IMR-90 (cell line): Measurements from ENCODE around the gene TDP2. TPM values are rescaled to one million over a fixed set of nuclear protein-coding genes. Genes with fewer than 3 reads are reported as not detected.

Source experiments
- ATAC-seq: fragments of 200-7000 bp; cut with Tn5 transposase; 2 replicates; pipeline ENCODE4 v1.9.1; 2020; ENCODE audit warnings: low read depth, mild to moderate bottlenecking, moderate library complexity
- BruUV-seq: library from RNA; stranded (reverse); fragments of 400-500 nt; replicated peaks from 2 replicates; lab custom pipeline; 2021; lab: Mats Ljungman, UMichigan
- CTCF ChIA-PET: fragments of 300-600 bp; formaldehyde crosslinking; extraction: SDS; loops from one replicate; lab custom pipeline; 2021; ENCODE audit warnings: antibody characterized with exemption; lab: Yijun Ruan, JAX
- POLR2A ChIA-PET: fragments of 300-600 bp; sonication (Branson Sonifier 250); formaldehyde crosslinking; loops from one replicate; lab custom pipeline; 2022; ENCODE audit warnings: antibody characterized with exemption; ENCODE audit not compliant: unreplicated experiment; lab: Charles Lee
- DNase-seq: peaks from one replicate; pipeline ENCODE4 v3.0.0; 2013
- H2AFZ ChIP-seq: replicated peaks from 2 replicates; pipeline ENCODE3; 2013; ENCODE audit warnings: low read length, mild to moderate bottlenecking; ENCODE audit not compliant: poor library complexity
- H2AK5ac ChIP-seq: 2 replicates; pipeline ENCODE4 v1.6.1; 2013; ENCODE audit warnings: low read depth, low read length, inconsistent platforms
- H2AK9ac ChIP-seq: replicated peaks from 2 replicates; pipeline ENCODE3; 2013; ENCODE audit warnings: mild to moderate bottlenecking, low read depth, low read length, moderate library complexity; ENCODE audit not compliant: poor library complexity
- H2BK120ac ChIP-seq: 2 replicates; pipeline ENCODE4 v1.6.1; 2013; ENCODE audit warnings: low read depth, low read length, inconsistent platforms
- H2BK15ac ChIP-seq: 3 replicates; pipeline ENCODE4 v1.6.1; 2013; ENCODE audit warnings: low read depth, low read length, inconsistent platforms
- H2BK20ac ChIP-seq: 2 replicates; pipeline ENCODE4 v1.6.1; 2013; ENCODE audit warnings: low read depth, mild to moderate bottlenecking, inconsistent platforms, low read length, moderate library complexity
- H2BK5ac ChIP-seq: 2 replicates; pipeline ENCODE4 v1.6.1; 2013; ENCODE audit warnings: mild to moderate bottlenecking, low read depth, low read length, inconsistent platforms; ENCODE audit not compliant: poor library complexity, severe bottlenecking
- H3K14ac ChIP-seq: replicated peaks from 2 replicates; pipeline ENCODE4 v1.6.1; 2013; ENCODE audit warnings: low read depth, low read length, inconsistent platforms
- H3K18ac ChIP-seq: 2 replicates; pipeline ENCODE4 v1.6.1; 2013; ENCODE audit warnings: low read depth, low read length, control low read depth
- H3K23ac ChIP-seq: 2 replicates; pipeline ENCODE4 v1.6.1; 2013; ENCODE audit warnings: low read depth, low read length, inconsistent platforms
- H3K27ac ChIP-seq: 2 replicates; pipeline ENCODE4 v1.5.1; 2013; ENCODE audit warnings: mild to moderate bottlenecking, control low read depth, low read length; ENCODE audit not compliant: insufficient read depth
- H3K27me3 ChIP-seq: 2 replicates; pipeline ENCODE4 v1.6.1; 2013; ENCODE audit warnings: low read length; ENCODE audit not compliant: control insufficient read depth, insufficient read depth
- H3K36me3 ChIP-seq: 2 replicates; pipeline ENCODE4 v1.6.1; 2013; ENCODE audit warnings: low read length, mixed read lengths; ENCODE audit not compliant: control insufficient read depth, insufficient read depth
- H3K4ac ChIP-seq: 2 replicates; pipeline ENCODE4 v1.6.1; 2013; ENCODE audit warnings: low read depth, low read length, inconsistent platforms
- H3K4me1 ChIP-seq: 2 replicates; pipeline ENCODE4 v1.6.1; 2013; ENCODE audit warnings: low read length, mixed read lengths; ENCODE audit not compliant: control insufficient read depth, insufficient read depth
- H3K4me2 ChIP-seq: 2 replicates; pipeline ENCODE4 v1.6.1; 2013; ENCODE audit warnings: low read depth, mild to moderate bottlenecking, control low read depth, low read length, moderate library complexity
- H3K4me3 ChIP-seq: 2 replicates; pipeline ENCODE4 v1.5.1; 2013; ENCODE audit warnings: low read depth, mild to moderate bottlenecking, control low read depth, low read length, moderate library complexity; ENCODE audit not compliant: insufficient read depth
- H3K56ac ChIP-seq: 2 replicates; pipeline ENCODE4 v1.6.1; 2013; ENCODE audit warnings: low read length, inconsistent platforms; ENCODE audit not compliant: insufficient read depth; ENCODE audit errors: extremely low read depth
- H3K79me1 ChIP-seq, 2 experiments: 2 replicates each; pipeline ENCODE4 v1.6.1; 2013; ENCODE audit warnings: low read length in 2 of 2, inconsistent platforms in 1 of 2, low read depth in 1 of 2
- H3K9ac ChIP-seq: 2 replicates; pipeline ENCODE4 v1.6.1; 2013; ENCODE audit warnings: low read depth, low read length, control low read depth
- H3K9me1 ChIP-seq: 2 replicates; pipeline ENCODE4 v1.6.1; 2013; ENCODE audit warnings: low read length, inconsistent platforms; ENCODE audit not compliant: insufficient read depth
- H3K9me3 ChIP-seq: 2 replicates; pipeline ENCODE4 v1.6.1; 2013; ENCODE audit warnings: low read length; ENCODE audit not compliant: control insufficient read depth, insufficient read depth
- H4K20me1 ChIP-seq: 2 replicates; pipeline ENCODE4 v1.6.1; 2013; ENCODE audit warnings: low read length, inconsistent platforms; ENCODE audit not compliant: insufficient read depth
- H4K5ac ChIP-seq: 2 replicates; pipeline ENCODE4 v1.6.1; 2013; ENCODE audit warnings: mild to moderate bottlenecking, low read depth, low read length, control low read depth
- H4K8ac ChIP-seq, 2 experiments: 2 replicates each; pipeline ENCODE4 v1.6.1; 2013; ENCODE audit warnings: low read depth in 2 of 2, low read length in 2 of 2, control low read depth in 1 of 2, inconsistent platforms in 1 of 2
- H4K91ac ChIP-seq: 2 replicates; pipeline ENCODE4 v1.6.1; 2013; ENCODE audit warnings: low read depth, low read length, inconsistent platforms; ENCODE audit not compliant: insufficient read depth
- CHD1 ChIP-seq: IDR thresholded peaks from 2 replicates; pipeline ENCODE4 v1.6.1; 2012; ENCODE audit warnings: low read depth, low read length, improper control_type of control experiment
- CTCF ChIP-seq: conservative IDR thresholded peaks from 2 replicates; pipeline ENCODE4 v1.5.1; 2012; ENCODE audit warnings: mild to moderate bottlenecking, low read depth, low read length, improper control_type of control experiment
- FOS ChIP-seq: fragments of 150-350 bp; IDR thresholded peaks from 2 replicates; pipeline ENCODE4 v1.6.1; 2016; ENCODE audit warnings: low read depth, low read length
- MAFK ChIP-seq: IDR thresholded peaks from 2 replicates; pipeline ENCODE4 v1.6.1; 2012; ENCODE audit warnings: low read depth, low read length, improper control_type of control experiment
- MAZ ChIP-seq: IDR thresholded peaks from 2 replicates; pipeline ENCODE4 v1.6.1; 2012; ENCODE audit warnings: low read depth, mild to moderate bottlenecking, low read length, improper control_type of control experiment, moderate library complexity, borderline replicate concordance
- MXI1 ChIP-seq: IDR thresholded peaks from 2 replicates; pipeline ENCODE4 v1.6.1; 2012; ENCODE audit warnings: low read depth, mild to moderate bottlenecking, low read length, moderate library complexity, borderline replicate concordance
- NFE2L2 ChIP-seq: fragments of 150-350 bp; IDR thresholded peaks from 2 replicates; pipeline ENCODE4 v1.6.1; 2016; ENCODE audit warnings: low read depth, mild to moderate bottlenecking, low read length
- POLR2A ChIP-seq: IDR thresholded peaks from 2 replicates; pipeline ENCODE4 v1.6.1; 2012; ENCODE audit warnings: mild to moderate bottlenecking, low read depth, low read length
- RFX5 ChIP-seq: IDR thresholded peaks from 2 replicates; pipeline ENCODE4 v1.8.0; 2012; ENCODE audit warnings: low read depth, mild to moderate bottlenecking, low read length, moderate library complexity
- USF2 ChIP-seq: fragments of 150-350 bp; IDR thresholded peaks from 2 replicates; pipeline ENCODE4 v1.6.1; 2017; ENCODE audit warnings: mild to moderate bottlenecking, antibody characterized with exemption, low read length, low read depth
- WGBS, 2 experiments: methylation state at CpG; one replicate each; pipeline versions ENCODE4 v1.1.5 to v1.1.7; 2013; ENCODE audit warnings: missing lambda C conversion rate in 2 of 2; ENCODE audit not compliant: insufficient read length in 1 of 2; ENCODE audit errors: extremely low coverage in 2 of 2; 5-methylcytosine and 5-hydroxymethylcytosine counted together
- dilution Hi-C: fragments of 300-500 bp; cut with HindIII; formaldehyde crosslinking; loops from one replicate; pipeline ENCODE4 v1.14.3; 2018; ENCODE audit warnings: low sequenced_read_pairs; ENCODE audit not compliant: unreplicated experiment
- in situ Hi-C: fragments of 300-500 bp; cut with MboI; formaldehyde crosslinking; loops from 3 replicates; pipeline ENCODE4 v1.14.3; 2019; ENCODE audit warnings: low sequenced_read_pairs, inconsistent platforms, mixed read lengths
- intact Hi-C: fragments of 100-400 bp; cut with micrococcal nuclease; formaldehyde crosslinking; loops from 2 replicates; pipeline ENCODE4 v1.10.0; 2022
- polyA plus RNA-seq, 3 experiments: library from polyadenylated mRNA; depleted of rRNA; stranded (reverse); fragments of >200 nt; gene quantifications; 2 replicates each; pipeline ENCODE4 v1.2.3, GENCODE V29; 2012; ENCODE audit warnings: low replicate concordance in 1 of 3
- total RNA-seq: library from RNA; depleted of rRNA; stranded (reverse); fragments of >200 nt; gene quantifications from 2 replicates; pipeline ENCODE4 v1.2.3, GENCODE V29; 2012

TDP2 gene
- total and polyA plus RNA-seq, 2 of the 4 experiments (the other 2 are of a cell fraction) = 13.6 to 22.8 TPM

GRCh38 chr6:24649691-24650090 lies 17.0 kb downstream of the TDP2 start:
- H3K79me1 ChIP-seq = no peaks in the 10 kb centered on the region
- no peaks in the 10 kb centered on the region for H3K9me1 ChIP-seq
- no peaks in the 10 kb centered on the region for H3K4me1 ChIP-seq
- no peak overlapping the region for H3K27ac ChIP-seq
- no peak overlapping the region for H2BK5ac ChIP-seq
- H2BK120ac ChIP-seq = no peak overlapping the region
- H4K91ac ChIP-seq = no peak overlapping the region
- H3K56ac ChIP-seq = no peak overlapping the region
- ChIA-PET POLR2A (no interaction called here), CTCF (no interaction called here)
- no peak overlapping the region for H3K9ac ChIP-seq
- H4K5ac ChIP-seq = no peak overlapping the region
- H3K4ac ChIP-seq = no peak overlapping the region
- H4K20me1 ChIP-seq = no peaks in the 10 kb centered on the region
- no peak for TF ChIP-seq USF2
- TF ChIP-seq MXI1 = no peak
- no peak for TF ChIP-seq MAZ
- TF ChIP-seq FOS = no peak
- no peak for TF ChIP-seq NFE2L2
- no peak for TF ChIP-seq CHD1
- TF ChIP-seq CTCF = no peak
- no peak for TF ChIP-seq MAFK
- TF ChIP-seq POLR2A = no peak
- TF ChIP-seq RFX5 = no peak
- no peak overlapping the region for H2AK5ac ChIP-seq
- no peak overlapping the region for H4K8ac ChIP-seq
- H3K4me3 ChIP-seq = no peak overlapping the region
- WGBS, 2 experiments = no CpG with 5 or more reads among the region's 2 CpGs
- no peak overlapping the region for H3K18ac ChIP-seq
- no peaks in the 10 kb centered on the region for H3K9me3 ChIP-seq
- no TSS peak for BruUV-seq
- dilution Hi-C loops (no loop called here), intact Hi-C loops (no loop called here), in situ Hi-C loops (no loop called here)
- ATAC-seq = no peak
- H3K14ac ChIP-seq = no peak overlapping the region
- H3K36me3 ChIP-seq = peaks cover 8% of the 10 kb centered on the region
- DNase-seq = no peak
- H3K23ac ChIP-seq = no peak overlapping the region
- H2AFZ ChIP-seq = no peak overlapping the region
- H2AK9ac ChIP-seq = no peak overlapping the region
- no peak overlapping the region for H3K4me2 ChIP-seq
- no peak overlapping the region for H2BK15ac ChIP-seq
- H2BK20ac ChIP-seq = no peak overlapping the region
- peaks cover 7% of the 10 kb centered on the region for H3K27me3 ChIP-seq
